Activated CD4-positive, alpha-beta T cell treated with anti-CD3 and anti-CD28 coated beads, Interleukin-2, amount 10 ng/mL, durations not matched to agents 24 days and 14 days (primary cell): ENCODE results near the gene ANKRD13A. TPM values are rescaled to one million over a fixed set of nuclear protein-coding genes. Genes with fewer than 3 reads are reported as not detected.

ENCODE experiments used
- DNase-seq: peaks from one replicate; pipeline ENCODE4 v3.0.0; 2022
- H3K27ac Mint-ChIP-seq: one replicate; pipeline ENCODE4 v1.8.0; 2022; ENCODE audit warnings: mild to moderate bottlenecking, mixed read lengths
- H3K27me3 Mint-ChIP-seq: one replicate; pipeline ENCODE4 v1.8.0; 2022; ENCODE audit warnings: mixed read lengths
- H3K36me3 Mint-ChIP-seq: one replicate; pipeline ENCODE4 v1.8.0; 2022; ENCODE audit warnings: low read depth, mild to moderate bottlenecking, mixed read lengths
- H3K4me1 Mint-ChIP-seq: one replicate; pipeline ENCODE4 v1.8.0; 2021; ENCODE audit warnings: mixed read lengths
- H3K4me3 Mint-ChIP-seq: one replicate; pipeline ENCODE4 v1.8.0; 2022; ENCODE audit warnings: mild to moderate bottlenecking, moderate library complexity, mixed read lengths
- H3K9me3 Mint-ChIP-seq: one replicate; pipeline ENCODE4 v1.8.0; 2021; ENCODE audit warnings: mixed read lengths
- intact Hi-C: fragments of 100-400 bp; cut with micrococcal nuclease; formaldehyde crosslinking; loops from one replicate; pipeline ENCODE4 v1.15.1; 2023
- total RNA-seq: library from RNA; stranded (reverse); gene quantifications from 2 replicates; pipeline ENCODE4 v1.2.3, GENCODE V29; 2022

ANKRD13A gene
- total RNA-seq, 1 donor from 2014 or later, result 62.5 TPM

- H3K36me3 Mint-ChIP-seq, result peaks cover 57% of the 10 kb centered on the region
- H3K27me3 Mint-ChIP-seq, result no peaks in the 10 kb centered on the region
- no peak overlapping the region for H3K4me3 Mint-ChIP-seq
- H3K9me3 Mint-ChIP-seq, result no peaks in the 10 kb centered on the region
- intact Hi-C loops, result loop anchor here (2.0 kb wide), 1 partner anchor 21 kb away; no protein-coding TSS in a partner anchor
- DNase-seq, result no peak
- H3K27ac Mint-ChIP-seq, result peak overlapping the region; percentile 65
- peaks cover 44% of the 10 kb centered on the region for H3K4me1 Mint-ChIP-seq
Measured at GRCh38 chr12:109989380-109989779, 9.8 kb upstream of the ANKRD13A start.

GRCh38 chr12:109991586-109991985 lies 7.6 kb upstream of the ANKRD13A start:
- H3K27ac Mint-ChIP-seq, result peak overlapping the region; percentile 20
- H3K9me3 Mint-ChIP-seq, result no peaks in the 10 kb centered on the region
- no peaks in the 10 kb centered on the region for H3K27me3 Mint-ChIP-seq
- no peak overlapping the region for H3K4me3 Mint-ChIP-seq
- intact Hi-C loops, result no loop called here
- no peak for DNase-seq
- peaks cover 49% of the 10 kb centered on the region for H3K36me3 Mint-ChIP-seq
- peaks cover 47% of the 10 kb centered on the region for H3K4me1 Mint-ChIP-seq

DNA sequence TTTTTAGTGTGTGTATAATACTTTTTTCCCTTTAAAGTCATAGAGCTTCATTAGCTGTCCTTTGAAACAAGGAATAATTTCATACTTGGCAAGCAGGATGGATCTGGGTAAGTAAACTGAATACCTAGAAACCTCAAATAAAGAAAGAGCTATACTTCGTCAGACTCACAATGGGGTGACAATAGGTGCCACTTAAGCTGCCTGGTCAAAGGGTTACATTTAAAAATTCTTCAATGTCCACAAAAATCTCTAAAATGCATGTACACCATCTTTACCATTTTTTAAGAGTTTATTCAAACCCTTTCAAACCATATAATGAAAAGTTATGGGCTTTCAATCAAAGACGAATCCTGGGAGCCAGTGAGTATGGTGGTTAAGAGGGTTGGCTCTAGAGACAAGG lies 6.1 kb upstream of the ANKRD13A start:
- intact Hi-C loops, result no loop called here
- H3K9me3 Mint-ChIP-seq, result no peaks in the 10 kb centered on the region
- H3K27me3 Mint-ChIP-seq, result no peaks in the 10 kb centered on the region
- H3K4me3 Mint-ChIP-seq, result peak overlapping the region; percentile 10
- DNase-seq, result no peak
- peaks cover 40% of the 10 kb centered on the region for H3K36me3 Mint-ChIP-seq
- peaks cover 46% of the 10 kb centered on the region for H3K4me1 Mint-ChIP-seq
- H3K27ac Mint-ChIP-seq, result no peak overlapping the region

GRCh38 chr12:109994401-109995175 lies 4.6 kb upstream of the ANKRD13A start:
- DNase-seq, result peak; percentile 67
- intact Hi-C loops, result loop anchor here (1.0 to 5.0 kb wide), 2 partner anchors 15 to 583 kb away; no protein-coding TSS in a partner anchor
- Mint-ChIP-seq H3K4me3 (peak overlapping the region; percentile 90), H3K27ac (peak overlapping the region; percentile 88), H3K27me3 (no peaks in the 10 kb centered on the region), H3K4me1 (peaks cover 48% of the 10 kb centered on the region), H3K36me3 (peaks cover 31% of the 10 kb centered on the region), H3K9me3 (no peaks in the 10 kb centered on the region)

- no peaks in the 10 kb centered on the region for H3K27me3 Mint-ChIP-seq
- no peak for DNase-seq
- no peaks in the 10 kb centered on the region for H3K9me3 Mint-ChIP-seq
- peak overlapping the region; percentile 90 for H3K4me3 Mint-ChIP-seq
- H3K4me1 Mint-ChIP-seq, result peaks cover 49% of the 10 kb centered on the region
- peaks cover 31% of the 10 kb centered on the region for H3K36me3 Mint-ChIP-seq
- H3K27ac Mint-ChIP-seq, result peak overlapping the region; percentile 88
- intact Hi-C loops, result loop anchor here (5.0 kb wide), 1 partner anchor 582 kb away; no protein-coding TSS in a partner anchor
Measured at GRCh38 chr12:109995361-109995685, 3.9 kb upstream of the ANKRD13A start.

DNA sequence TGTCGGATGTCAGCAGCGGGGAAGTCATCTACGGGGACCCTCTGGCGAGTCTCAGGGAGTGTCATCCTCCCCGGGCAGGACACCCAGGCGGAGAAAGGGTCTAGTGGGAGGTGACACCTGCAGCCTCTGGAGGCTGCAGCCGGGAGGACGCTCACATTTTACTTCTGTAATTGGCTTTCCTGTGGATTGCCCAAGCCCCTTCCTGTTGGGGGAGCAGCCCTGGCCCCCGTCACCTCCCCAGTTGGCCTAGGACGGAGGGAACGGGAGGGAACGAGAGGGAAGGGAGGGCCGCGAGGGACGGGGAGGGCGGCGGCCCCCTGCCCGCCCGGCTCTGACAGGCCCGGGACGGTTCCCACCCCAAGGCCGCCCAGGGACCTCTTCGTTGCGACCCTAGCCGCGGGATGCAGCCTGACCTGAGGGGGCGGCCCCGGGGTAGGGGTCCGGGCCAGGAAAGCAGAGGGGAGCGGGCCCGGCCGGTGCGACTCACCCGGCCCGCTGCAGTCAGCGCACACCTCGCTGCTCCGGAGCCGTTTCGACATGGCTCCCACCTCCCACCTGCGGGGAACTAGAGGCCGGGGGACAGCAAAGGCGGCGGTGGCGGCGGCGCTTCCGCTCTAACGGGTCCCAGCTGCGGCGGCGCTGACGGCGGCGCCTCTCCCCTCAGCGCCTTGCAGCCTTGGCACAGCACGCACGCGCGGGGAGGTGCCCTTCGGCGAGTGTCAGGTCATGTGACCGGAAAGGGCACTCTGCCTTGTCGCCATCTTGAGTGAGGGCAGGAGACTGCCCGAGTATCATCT lies 3.3 kb upstream of the ANKRD13A start, which contains the start of gene GIT2:
Gene GIT2, minus strand, starts transcription at position 683 of the 797 bp plus-strand sequence. Its CDS starts 144 bp downstream, at position 539.
- H3K27me3 Mint-ChIP-seq, result no peaks in the 10 kb centered on the region
- peaks cover 26% of the 10 kb centered on the region for H3K36me3 Mint-ChIP-seq
- H3K9me3 Mint-ChIP-seq, result no peaks in the 10 kb centered on the region
- H3K4me1 Mint-ChIP-seq, result peaks cover 48% of the 10 kb centered on the region
- peak within 1 kb of the TSS; percentile 90 for H3K4me3 Mint-ChIP-seq
- peak within 1 kb of the TSS; percentile 94 for H3K27ac Mint-ChIP-seq
- intact Hi-C loops, result loop anchor here (1.0 to 5.0 kb wide), 4 partner anchors 8 to 581 kb away; partner anchors contain the start of genes IFT81 and TCHP
- DNase-seq, result peak; percentile 99

- Mint-ChIP-seq H3K27ac (peak overlapping the region; percentile 94), H3K27me3 (no peaks in the 10 kb centered on the region), H3K36me3 (peaks cover 23% of the 10 kb centered on the region), H3K4me3 (peak overlapping the region; percentile 90), H3K9me3 (no peaks in the 10 kb centered on the region), H3K4me1 (peaks cover 48% of the 10 kb centered on the region)
- intact Hi-C loops, result loop anchor here (1.0 to 5.0 kb wide), 4 partner anchors 8 to 581 kb away; partner anchors contain the start of genes IFT81 and TCHP
- DNase-seq, result no peak
Measured at GRCh38 chr12:109996483-109996853, 2.8 kb upstream of the ANKRD13A start.

GRCh38 chr12:109997393-109997792 lies 1.8 kb upstream of the ANKRD13A start:
- Mint-ChIP-seq H3K27ac (no peak overlapping the region), H3K4me3 (no peak overlapping the region), H3K27me3 (no peaks in the 10 kb centered on the region), H3K36me3 (peaks cover 19% of the 10 kb centered on the region), H3K4me1 (peaks cover 51% of the 10 kb centered on the region), H3K9me3 (no peaks in the 10 kb centered on the region)
- intact Hi-C loops, result loop anchor here (5.0 kb wide), 1 partner anchor 580 kb away; no protein-coding TSS in a partner anchor
- DNase-seq, result no peak

DNA sequence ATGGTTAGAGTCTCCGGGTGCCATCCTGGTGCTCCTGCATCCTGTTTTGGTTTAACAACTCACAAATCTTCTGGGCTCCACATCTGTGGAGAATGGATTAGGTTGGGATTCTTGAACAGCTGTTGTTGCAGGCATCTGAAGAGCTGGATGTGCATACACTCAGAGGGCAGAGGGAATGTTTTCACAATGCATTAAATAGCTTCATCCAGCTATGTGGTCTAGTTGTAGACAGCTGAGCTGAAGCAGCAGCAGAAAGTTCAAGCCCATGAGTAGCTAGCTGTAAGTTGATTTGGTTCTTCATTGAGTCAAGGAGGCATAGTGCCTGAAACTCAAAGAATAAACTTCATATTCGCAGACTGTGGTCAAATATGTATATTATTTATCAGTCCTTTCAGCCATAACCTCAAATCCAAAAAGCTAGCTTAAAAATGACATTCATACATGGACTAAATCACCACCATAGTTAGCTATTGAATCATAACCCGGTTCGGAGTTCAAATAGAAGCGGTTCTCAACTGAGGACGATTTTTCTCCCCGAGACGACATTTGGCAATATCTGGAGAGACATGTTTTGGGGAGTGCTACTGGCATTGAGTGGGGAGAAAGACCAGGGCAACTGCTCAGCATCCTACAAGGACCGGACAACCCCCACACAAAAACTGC lies 858 bp upstream of the ANKRD13A start:
- Mint-ChIP-seq H3K27ac (peak overlapping the region; percentile 96), H3K4me3 (peak overlapping the region; percentile 90), H3K36me3 (peaks cover 21% of the 10 kb centered on the region), H3K9me3 (no peaks in the 10 kb centered on the region), H3K27me3 (no peaks in the 10 kb centered on the region), H3K4me1 (peaks cover 46% of the 10 kb centered on the region)
- intact Hi-C loops, result loop anchor here (2.0 to 5.0 kb wide), 3 partner anchors 50 to 579 kb away; partner anchors contain the start of gene C12orf76
- no peak for DNase-seq

DNA sequence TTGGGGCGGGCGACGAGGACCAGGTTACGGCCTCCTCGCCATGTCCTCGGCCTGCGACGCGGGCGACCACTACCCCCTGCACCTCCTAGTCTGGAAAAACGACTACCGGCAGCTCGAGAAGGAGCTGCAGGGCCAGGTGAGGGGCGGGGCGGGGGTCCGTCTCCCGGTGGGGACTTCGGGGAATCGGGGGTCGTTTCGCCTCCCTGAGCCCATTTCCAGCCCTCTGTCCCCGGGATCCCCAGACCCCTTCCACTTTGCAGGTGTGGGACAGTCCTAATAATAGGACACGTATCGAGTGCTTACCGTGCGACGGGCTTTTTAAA lies 380 bp downstream of the ANKRD13A start:
- no peaks in the 10 kb centered on the region for H3K27me3 Mint-ChIP-seq
- intact Hi-C loops, result loop anchor here (2.0 to 5.0 kb wide), 3 partner anchors 49 to 578 kb away; partner anchors contain the start of gene C12orf76
- peak overlapping the region; percentile 100 for H3K4me3 Mint-ChIP-seq

GRCh38 chr12:109999983-110000505 lies 814 bp downstream of the ANKRD13A start:
- DNase-seq, result peak; percentile 74
- H3K4me3 Mint-ChIP-seq, result peak overlapping the region; percentile 100
- no peaks in the 10 kb centered on the region for H3K27me3 Mint-ChIP-seq
- H3K27ac Mint-ChIP-seq, result peak overlapping the region; percentile 95
- intact Hi-C loops, result loop anchor here (2.0 to 5.0 kb wide), 3 partner anchors 49 to 577 kb away; partner anchors contain the start of gene C12orf76
- H3K9me3 Mint-ChIP-seq, result no peaks in the 10 kb centered on the region
- H3K36me3 Mint-ChIP-seq, result peaks cover 22% of the 10 kb centered on the region
- H3K4me1 Mint-ChIP-seq, result peaks cover 47% of the 10 kb centered on the region

More for the DNA sequence above, 380 bp downstream of the ANKRD13A start:
- H3K36me3 Mint-ChIP-seq, result peaks cover 20% of the 10 kb centered on the region
- H3K27ac Mint-ChIP-seq, result peak overlapping the region; percentile 95
- no peaks in the 10 kb centered on the region for H3K9me3 Mint-ChIP-seq
- peak; percentile 64 for DNase-seq
- H3K4me1 Mint-ChIP-seq, result peaks cover 47% of the 10 kb centered on the region

GRCh38 chr12:110001596-110001995 lies 2.4 kb downstream of the ANKRD13A start:
- Mint-ChIP-seq H3K27me3 (no peaks in the 10 kb centered on the region), H3K36me3 (peaks cover 29% of the 10 kb centered on the region), H3K4me1 (peaks cover 52% of the 10 kb centered on the region), H3K27ac (no peak overlapping the region), H3K4me3 (peak overlapping the region; percentile 100), H3K9me3 (no peaks in the 10 kb centered on the region)
- DNase-seq, result no peak
- intact Hi-C loops, result no loop called here
